Activated naive CD8-positive, alpha-beta T cell treated with anti-CD3 and anti-CD28 coated beads, Interleukin-2, amount 10 ng/mL, durations not matched to agents 7 days and 5 days (primary cell): ENCODE measurements around the gene GIMAP4. TPM values are rescaled to one million over a fixed set of nuclear protein-coding genes. Genes with fewer than 3 reads are reported as not detected.
"Not testable (repeated sequence)": the region's sequence is repeated elsewhere in the genome, so short reads cannot be mapped to it uniquely, and the experiment has no call there.

Experiments
- ATAC-seq: fragments of 150-1000 bp; cut with Tn5 transposase; one replicate; pipeline ENCODE4 v1.10.0; 2021; ENCODE audit warnings: low read depth, moderate library complexity
- POLR2A ChIA-PET: fragments of 350-600 bp; sonication (Branson Sonifier 250); formaldehyde crosslinking; loops from one replicate; lab custom pipeline; 2021; ENCODE audit warnings: antibody characterized with exemption; lab: Charles Lee
- DNase-seq: peaks from one replicate; pipeline ENCODE4 v3.0.0; 2021
- H3K27ac Mint-ChIP-seq: one replicate; pipeline ENCODE4 v1.8.0; 2022; ENCODE audit warnings: mild to moderate bottlenecking, mixed read lengths
- H3K27me3 Mint-ChIP-seq: one replicate; pipeline ENCODE4 v1.8.0; 2022; ENCODE audit warnings: mild to moderate bottlenecking, moderate library complexity, mixed read lengths
- H3K36me3 Mint-ChIP-seq: one replicate; pipeline ENCODE4 v1.8.0; 2021; ENCODE audit warnings: mild to moderate bottlenecking, mixed read lengths
- H3K4me1 Mint-ChIP-seq: one replicate; pipeline ENCODE4 v1.8.0; 2021; ENCODE audit warnings: mixed read lengths
- H3K4me3 Mint-ChIP-seq: one replicate; pipeline ENCODE4 v1.8.0; 2022; ENCODE audit warnings: mild to moderate bottlenecking, moderate library complexity, mixed read lengths
- H3K9me3 Mint-ChIP-seq: one replicate; pipeline ENCODE4 v1.8.0; 2021; ENCODE audit warnings: mixed read lengths
- total RNA-seq, 2 experiments: library from RNA; stranded (reverse); gene quantifications; one replicate each; pipeline ENCODE4 v1.2.3, GENCODE V29; 2021

Gene GIMAP4
- total RNA-seq, 2 experiments from 2014 or later, result 285 to 288 TPM

GRCh38 chr7:150586068-150586784 lies 19.0 kb downstream of the GIMAP4 start:
- ATAC-seq (peak; percentile 30), DNase-seq (no peak)
- POLR2A ChIA-PET, result interaction anchor here (0.7 to 1.5 kb wide), 3 partner anchors 18 to 135 kb away, joined by 3 to 11 read pairs (median 3); partner anchors contain the start of gene GIMAP4
- Mint-ChIP-seq H3K27me3 (no peaks in the 10 kb centered on the region), H3K36me3 (peaks cover 45% of the 10 kb centered on the region), H3K4me3 (peak overlapping the region; percentile 22), H3K4me1 (peaks cover 22% of the 10 kb centered on the region), H3K9me3 (peaks cover 22% of the 10 kb centered on the region), H3K27ac (peak overlapping the region; percentile 82)

DNA sequence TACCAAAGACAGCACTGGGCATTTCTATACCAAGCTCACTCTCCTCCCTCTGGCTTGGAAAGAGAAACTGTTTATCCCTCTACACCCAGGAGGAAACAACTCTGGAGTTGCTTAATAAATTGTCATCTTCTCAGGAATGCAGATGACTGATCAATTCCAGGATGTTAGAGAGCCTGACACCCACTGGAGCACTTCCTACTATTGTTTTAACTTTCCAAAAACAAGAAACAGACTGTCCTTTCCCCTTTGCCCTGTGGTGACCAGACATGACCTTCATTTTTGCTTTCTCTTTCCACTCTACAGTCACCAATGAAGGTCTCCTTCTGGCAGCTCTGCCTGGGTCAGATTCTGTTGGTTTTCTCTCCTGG lies 19.6 kb downstream of the GIMAP4 start:
- Mint-ChIP-seq H3K27me3 (no peaks in the 10 kb centered on the region), H3K36me3 (peaks cover 45% of the 10 kb centered on the region), H3K27ac (peak overlapping the region; percentile 82), H3K4me3 (peak overlapping the region; percentile 22), H3K4me1 (peaks cover 22% of the 10 kb centered on the region), H3K9me3 (peaks cover 26% of the 10 kb centered on the region)
- ATAC-seq (peak; percentile 70), DNase-seq (no peak)
- POLR2A ChIA-PET, result interaction anchor here (0.7 to 1.5 kb wide), 4 partner anchors 11 to 135 kb away, joined by 3 to 11 read pairs (median 4); partner anchors contain the start of gene GIMAP4

GRCh38 chr7:150587551-150587950 lies 20.4 kb downstream of the GIMAP4 start:
- H3K36me3 Mint-ChIP-seq, result peaks cover 45% of the 10 kb centered on the region

GRCh38 chr7:150594805-150595204 lies 27.6 kb downstream of the GIMAP4 start:
- peak overlapping the region; percentile 14 for H3K27ac Mint-ChIP-seq

More at GRCh38 chr7:150587551-150587950, 20.4 kb downstream of the GIMAP4 start:
- Mint-ChIP-seq H3K9me3 (peaks cover 31% of the 10 kb centered on the region), H3K27me3 (no peaks in the 10 kb centered on the region), H3K4me3 (no peak overlapping the region), H3K4me1 (peaks cover 22% of the 10 kb centered on the region), H3K27ac (no peak overlapping the region)
- no peak for ATAC-seq
- DNase-seq, result no peak
- POLR2A ChIA-PET, result interaction anchor here (1.0 to 1.5 kb wide), 3 partner anchors 10 to 136 kb away, joined by 3 to 11 read pairs (median 4); partner anchors contain the start of gene GIMAP4

DNA sequence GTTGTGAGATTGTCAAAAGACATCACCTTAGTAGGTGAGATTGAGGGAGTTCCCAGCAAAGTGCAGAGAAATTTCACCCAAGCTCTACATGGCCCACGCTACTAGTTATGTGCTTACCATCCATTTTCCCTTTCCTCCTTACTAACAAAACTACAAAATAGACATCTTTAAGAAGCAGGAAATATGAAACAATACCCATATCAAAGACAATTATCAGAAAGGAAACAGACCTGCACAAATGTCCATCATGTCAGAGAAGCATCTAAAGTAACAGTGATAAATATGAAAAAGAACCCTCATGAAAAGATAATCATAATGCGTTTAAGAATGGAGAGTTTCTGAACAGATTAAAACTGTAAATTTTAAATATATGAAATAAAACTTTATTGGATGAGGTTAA lies 28.2 kb downstream of the GIMAP4 start:
- H3K27me3 Mint-ChIP-seq, result no peaks in the 10 kb centered on the region
- H3K9me3 Mint-ChIP-seq, result peaks cover 48% of the 10 kb centered on the region
- POLR2A ChIA-PET, result no interaction called here

More at GRCh38 chr7:150594805-150595204, 27.6 kb downstream of the GIMAP4 start:
- POLR2A ChIA-PET, result no interaction called here
- Mint-ChIP-seq H3K4me3 (no peak overlapping the region), H3K9me3 (peaks cover 48% of the 10 kb centered on the region), H3K36me3 (peaks cover 63% of the 10 kb centered on the region), H3K4me1 (peaks cover 16% of the 10 kb centered on the region), H3K27me3 (no peaks in the 10 kb centered on the region)
- no peak for DNase-seq
- no peak for ATAC-seq

GRCh38 chr7:150603600-150603999 lies 36.4 kb downstream of the GIMAP4 start:
- POLR2A ChIA-PET, result interaction anchor here (0.6 kb wide), 1 partner anchor 11 kb away, joined by 3 read pairs; no protein-coding TSS in a partner anchor
- peaks cover 16% of the 10 kb centered on the region for H3K4me1 Mint-ChIP-seq
- not testable (repeated sequence) for H3K27me3 Mint-ChIP-seq, DNase-seq, ATAC-seq
- peak overlapping the region; percentile 62 for H3K27ac Mint-ChIP-seq
- peaks cover 14% of the 10 kb centered on the region for H3K9me3 Mint-ChIP-seq
- peak overlapping the region; percentile 5 for H3K4me3 Mint-ChIP-seq
- H3K36me3 Mint-ChIP-seq, result peaks cover 23% of the 10 kb centered on the region

More for the DNA sequence above, 28.2 kb downstream of the GIMAP4 start:
- H3K36me3 Mint-ChIP-seq, result peaks cover 64% of the 10 kb centered on the region
- no peak overlapping the region for H3K4me3 Mint-ChIP-seq
- no peak for ATAC-seq
- peaks cover 16% of the 10 kb centered on the region for H3K4me1 Mint-ChIP-seq
- DNase-seq, result no peak
- H3K27ac Mint-ChIP-seq, result no peak overlapping the region

DNA sequence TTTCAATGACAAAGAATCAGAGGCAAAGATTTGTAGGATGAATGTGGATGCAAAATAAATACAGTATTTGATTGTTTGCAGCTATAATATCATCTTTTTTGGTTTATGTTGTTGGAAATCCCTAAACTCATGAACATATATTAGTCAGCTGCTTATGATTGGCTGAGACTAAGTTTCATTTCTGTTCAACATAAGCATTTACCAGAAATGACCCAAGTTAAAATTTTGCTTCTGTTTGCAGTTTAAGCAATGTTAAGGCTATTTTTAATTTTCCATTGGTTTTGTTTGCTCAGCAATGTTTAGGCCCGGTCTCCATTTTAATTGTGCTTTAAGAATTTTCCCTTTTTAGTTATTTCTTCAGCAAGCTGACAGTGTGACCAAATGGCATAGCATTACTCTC lies 43.0 kb downstream of the GIMAP4 start:
- Mint-ChIP-seq H3K36me3 (peaks cover 14% of the 10 kb centered on the region), H3K27me3 (no peaks in the 10 kb centered on the region), H3K4me3 (no peak overlapping the region), H3K4me1 (peaks cover 51% of the 10 kb centered on the region), H3K27ac (peak overlapping the region; percentile 29), H3K9me3 (peaks cover 5% of the 10 kb centered on the region)
- POLR2A ChIA-PET, result interaction anchor here (1.4 to 1.8 kb wide), 2 partner anchors 11 to 145 kb away, joined by 3 to 6 read pairs; no protein-coding TSS in a partner anchor
- ATAC-seq (no peak), DNase-seq (no peak)

- no peak for DNase-seq
- H3K36me3 Mint-ChIP-seq, result peaks cover 19% of the 10 kb centered on the region
- peaks cover 5% of the 10 kb centered on the region for H3K9me3 Mint-ChIP-seq
- H3K27ac Mint-ChIP-seq, result peak overlapping the region; percentile 67
- POLR2A ChIA-PET, result interaction anchor here (0.7 to 1.0 kb wide), 2 partner anchors 98 to 119 kb away, joined by 3 to 4 read pairs; partner anchors contain the start of gene GIMAP7
- no peak for ATAC-seq
- H3K4me3 Mint-ChIP-seq, result peak overlapping the region; percentile 2
- H3K4me1 Mint-ChIP-seq, result peaks cover 48% of the 10 kb centered on the region
- no peaks in the 10 kb centered on the region for H3K27me3 Mint-ChIP-seq
Measured at GRCh38 chr7:150612925-150613324, 45.7 kb downstream of the GIMAP4 start.

GRCh38 chr7:150613880-150614279 lies 46.7 kb downstream of the GIMAP4 start:
- Mint-ChIP-seq H3K27me3 (no peaks in the 10 kb centered on the region), H3K9me3 (peaks cover 8% of the 10 kb centered on the region), H3K27ac (peak overlapping the region; percentile 82), H3K36me3 (peaks cover 25% of the 10 kb centered on the region), H3K4me1 (peaks cover 41% of the 10 kb centered on the region), H3K4me3 (peak overlapping the region; percentile 28)
- POLR2A ChIA-PET, result interaction anchor here (0.7 kb wide), 1 partner anchor 54 kb away, joined by 3 read pairs; no protein-coding TSS in a partner anchor
- no peak for DNase-seq
- no peak for ATAC-seq

- not testable (repeated sequence) for ATAC-seq, DNase-seq, H3K27me3 Mint-ChIP-seq, H3K9me3 Mint-ChIP-seq
- peak overlapping the region; percentile 82 for H3K27ac Mint-ChIP-seq
- peaks cover 41% of the 10 kb centered on the region for H3K4me1 Mint-ChIP-seq
- POLR2A ChIA-PET, result interaction anchor here (0.7 kb wide), 1 partner anchor 53 kb away, joined by 3 read pairs; no protein-coding TSS in a partner anchor
- peaks cover 25% of the 10 kb centered on the region for H3K36me3 Mint-ChIP-seq
- peak overlapping the region; percentile 28 for H3K4me3 Mint-ChIP-seq
Measured at GRCh38 chr7:150614426-150614825, 47.2 kb downstream of the GIMAP4 start.

GRCh38 chr7:150615221-150615755 lies 48.1 kb downstream of the GIMAP4 start:
- H3K4me1 Mint-ChIP-seq, result peaks cover 37% of the 10 kb centered on the region
- H3K9me3 Mint-ChIP-seq, ATAC-seq, H3K27me3 Mint-ChIP-seq, DNase-seq, POLR2A ChIA-PET: not testable (repeated sequence)
- peak overlapping the region; percentile 82 for H3K27ac Mint-ChIP-seq
- H3K36me3 Mint-ChIP-seq, result peaks cover 28% of the 10 kb centered on the region
- peak overlapping the region; percentile 28 for H3K4me3 Mint-ChIP-seq

GRCh38 chr7:150620061-150620460 lies 52.9 kb downstream of the GIMAP4 start:
- Mint-ChIP-seq H3K9me3 (peaks cover 3% of the 10 kb centered on the region), H3K27ac (no peak overlapping the region), H3K27me3 (no peaks in the 10 kb centered on the region), H3K4me3 (no peak overlapping the region), H3K36me3 (peaks cover 32% of the 10 kb centered on the region), H3K4me1 (peaks cover 25% of the 10 kb centered on the region)
- POLR2A ChIA-PET, result no interaction called here
- DNase-seq, result no peak
- no peak for ATAC-seq
